ENCODE results near the gene MBOAT7.

Gene MBOAT7

DNA sequence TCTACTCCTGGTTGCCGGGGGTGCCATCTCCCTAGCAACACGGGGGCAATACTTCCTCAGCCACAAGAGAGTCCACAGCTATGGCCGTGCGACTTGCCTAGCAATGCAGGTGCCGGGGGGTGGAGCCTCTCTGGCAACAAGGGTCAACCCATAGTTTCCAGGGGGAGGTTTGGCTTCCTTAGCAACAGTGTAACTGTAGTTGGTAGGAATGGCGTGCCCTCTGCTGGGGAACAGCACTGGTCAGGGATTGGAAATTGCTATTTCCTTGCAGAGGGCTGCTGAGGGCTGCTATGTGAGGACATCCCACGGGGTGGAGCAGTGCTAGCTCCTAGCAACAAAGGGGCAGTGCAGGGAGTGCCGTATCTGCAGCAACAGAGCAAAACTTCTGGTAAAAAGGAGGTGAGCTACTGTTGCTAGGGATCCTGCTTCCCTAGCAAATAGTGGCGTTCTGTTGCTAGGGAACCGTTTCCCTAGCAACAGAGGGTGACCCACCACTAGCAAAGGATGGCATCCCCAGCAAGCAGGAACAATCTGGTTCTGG lies 9.4 kb downstream of the MBOAT7 start:
- TF ChIP-seq, protein P1, sequence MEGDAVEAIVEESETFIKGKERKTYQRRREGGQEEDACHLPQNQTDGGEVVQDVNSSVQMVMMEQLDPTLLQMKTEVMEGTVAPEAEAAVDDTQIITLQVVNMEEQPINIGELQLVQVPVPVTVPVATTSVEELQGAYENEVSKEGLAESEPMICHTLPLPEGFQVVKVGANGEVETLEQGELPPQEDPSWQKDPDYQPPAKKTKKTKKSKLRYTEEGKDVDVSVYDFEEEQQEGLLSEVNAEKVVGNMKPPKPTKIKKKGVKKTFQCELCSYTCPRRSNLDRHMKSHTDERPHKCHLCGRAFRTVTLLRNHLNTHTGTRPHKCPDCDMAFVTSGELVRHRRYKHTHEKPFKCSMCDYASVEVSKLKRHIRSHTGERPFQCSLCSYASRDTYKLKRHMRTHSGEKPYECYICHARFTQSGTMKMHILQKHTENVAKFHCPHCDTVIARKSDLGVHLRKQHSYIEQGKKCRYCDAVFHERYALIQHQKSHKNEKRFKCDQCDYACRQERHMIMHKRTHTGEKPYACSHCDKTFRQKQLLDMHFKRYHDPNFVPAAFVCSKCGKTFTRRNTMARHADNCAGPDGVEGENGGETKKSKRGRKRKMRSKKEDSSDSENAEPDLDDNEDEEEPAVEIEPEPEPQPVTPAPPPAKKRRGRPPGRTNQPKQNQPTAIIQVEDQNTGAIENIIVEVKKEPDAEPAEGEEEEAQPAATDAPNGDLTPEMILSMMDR (IDR thresholded peaks at IDR 0.05; ENCODE audit: extremely low read depth, insufficient read depth, missing control alignments) = no peak
- DNase-seq (ENCODE audit: low spot score) = no peak
- in situ Hi-C loops (cut with MboI; ENCODE audit: low pct_unique_long_range_greater_than_20kb, low sequenced_read_pairs, unreplicated experiment) = no loop called here

DNA sequence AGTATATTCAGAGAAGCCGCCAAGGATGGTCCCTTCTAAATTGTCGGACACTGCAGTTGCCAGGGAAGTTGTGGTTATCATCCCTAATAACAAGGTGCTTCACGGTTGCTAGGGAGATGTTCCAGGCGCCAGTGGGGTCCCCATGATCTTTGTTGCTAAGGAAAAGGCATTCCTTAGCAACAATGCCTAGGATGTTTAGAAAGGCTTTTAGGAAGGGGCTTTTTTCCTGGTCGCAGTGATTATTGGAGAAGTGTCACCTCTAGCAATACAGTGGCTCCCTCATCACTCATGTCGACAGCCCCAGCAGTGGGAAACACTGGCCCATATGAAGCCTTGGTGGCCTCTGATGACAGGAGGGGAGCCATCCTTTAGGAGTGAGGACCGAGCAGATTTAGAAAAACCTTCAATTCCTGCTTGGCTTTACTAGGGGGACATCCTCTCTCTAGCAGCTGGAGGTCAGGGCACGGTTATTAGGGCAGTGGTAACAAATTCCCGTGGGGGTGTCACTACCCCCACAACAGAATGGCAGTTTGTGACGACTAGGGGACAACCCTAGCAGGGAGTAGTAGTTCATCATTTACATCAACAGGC lies 10.0 kb downstream of the MBOAT7 start:
- in situ Hi-C loops (cut with MboI; ENCODE audit: low pct_unique_long_range_greater_than_20kb, low sequenced_read_pairs, unreplicated experiment) = no loop called here
- TF ChIP-seq, protein P1 (IDR thresholded peaks at IDR 0.05; ENCODE audit: extremely low read depth, insufficient read depth, missing control alignments) = no peak
- DNase-seq (ENCODE audit: low spot score) = no peak

DNA sequence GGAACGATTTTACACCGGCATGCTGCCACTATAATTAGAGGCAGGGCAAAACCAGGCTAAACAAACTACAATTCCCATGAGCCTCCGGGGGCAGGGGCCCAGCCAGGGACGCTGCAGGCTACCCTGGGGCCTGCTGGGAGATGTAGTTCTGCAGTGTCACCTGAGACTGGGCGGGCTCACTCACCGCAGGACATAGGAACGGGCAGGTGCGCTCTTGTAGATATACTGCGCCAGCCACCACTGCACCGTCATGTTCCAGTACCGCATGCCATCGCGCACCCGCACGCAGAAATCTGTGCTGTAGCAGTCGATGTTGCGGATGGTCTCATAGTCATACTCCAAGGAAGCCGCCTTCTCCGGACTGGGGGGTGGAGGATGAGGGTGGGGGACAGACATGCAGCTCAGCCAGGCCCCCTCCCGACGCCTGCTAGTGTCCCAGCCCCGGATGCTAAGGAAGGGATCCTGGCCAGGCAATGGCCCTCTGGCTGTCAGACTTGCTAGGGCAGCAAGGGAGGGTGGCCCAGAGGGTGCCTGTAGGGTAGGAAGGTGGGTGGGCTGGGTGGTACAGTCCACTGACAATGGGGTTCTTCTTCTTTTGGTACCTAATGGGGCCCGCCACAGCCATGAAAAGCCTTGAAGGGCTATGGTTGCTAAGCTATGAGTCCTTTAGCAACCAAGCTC lies 10.7 kb downstream of the MBOAT7 start:
- no peak for DNase-seq (ENCODE audit: low spot score)
- in situ Hi-C loops (cut with MboI; ENCODE audit: low pct_unique_long_range_greater_than_20kb, low sequenced_read_pairs, unreplicated experiment) = no loop called here

DNA sequence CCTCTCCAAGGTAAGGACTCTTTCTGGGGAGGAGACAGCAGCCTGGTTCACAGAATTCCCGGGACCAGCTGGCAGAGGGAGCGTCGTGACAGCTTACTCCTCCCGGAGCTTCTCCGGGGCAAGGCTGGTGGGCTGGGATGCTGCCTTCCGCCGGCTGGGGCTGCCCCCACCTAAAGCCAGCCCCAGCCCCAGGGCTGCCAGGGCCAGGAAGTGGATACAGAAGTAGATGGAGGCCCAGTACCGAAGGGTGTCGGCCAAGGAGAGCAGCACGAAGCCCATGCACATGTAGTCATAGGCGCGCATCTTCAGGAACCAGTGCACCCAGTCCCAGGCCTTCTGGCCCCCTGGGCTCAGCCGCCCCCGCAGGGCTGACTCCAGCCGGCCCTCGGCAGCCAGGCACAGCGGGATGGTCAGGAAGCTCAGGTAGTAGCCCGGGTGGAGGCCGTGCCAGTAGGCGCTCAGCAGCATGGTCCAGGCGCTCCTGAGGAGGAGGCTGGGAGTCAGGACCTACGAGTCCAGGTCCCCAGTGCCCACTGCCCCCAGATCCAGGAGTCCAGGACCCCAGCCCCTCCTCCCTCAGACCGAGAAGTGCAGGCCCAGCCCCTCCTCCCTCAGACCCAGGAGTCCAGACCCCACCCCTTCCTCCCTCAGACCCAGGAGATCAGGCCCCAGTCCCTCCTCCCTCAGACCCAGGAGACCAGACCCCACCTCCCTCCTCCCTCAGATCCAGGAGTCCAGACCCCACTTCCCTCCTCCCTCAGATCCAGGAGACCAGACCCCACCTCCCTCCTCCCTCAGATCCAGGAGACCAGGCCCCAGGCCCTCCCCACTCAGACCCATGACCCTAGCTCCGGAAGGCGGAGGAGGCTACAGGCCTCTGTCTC lies 15.2 kb downstream of the MBOAT7 start:
- no peak for DNase-seq (ENCODE audit: low spot score)
- in situ Hi-C loops (cut with MboI; ENCODE audit: low pct_unique_long_range_greater_than_20kb, low sequenced_read_pairs, unreplicated experiment) = no loop called here
- TF ChIP-seq, protein P1 (IDR thresholded peaks at IDR 0.05; ENCODE audit: extremely low read depth, insufficient read depth, missing control alignments) = no peak

More for the DNA sequence above, 10.7 kb downstream of the MBOAT7 start:
- TF ChIP-seq, protein P1 (IDR thresholded peaks at IDR 0.05; ENCODE audit: extremely low read depth, insufficient read depth, missing control alignments) = no peak

DNA sequence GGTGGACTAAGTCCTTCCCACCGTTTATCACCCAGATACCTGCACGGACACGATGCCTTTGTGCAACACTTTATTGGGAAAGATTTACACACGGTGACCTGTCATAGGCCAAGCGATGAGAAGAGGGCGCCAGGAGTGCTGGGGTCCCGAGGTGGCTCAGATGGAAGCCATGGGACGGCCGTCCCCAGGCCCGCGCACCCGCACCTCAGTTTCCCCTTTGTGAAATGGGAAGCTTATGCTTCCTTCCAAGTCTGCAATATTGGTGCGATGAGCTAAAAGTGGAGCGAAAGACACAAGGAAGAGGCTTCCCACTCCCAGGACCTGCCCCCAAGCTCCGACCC lies 16.1 kb downstream of the MBOAT7 start:
- no peak for DNase-seq (ENCODE audit: low spot score)
- in situ Hi-C loops (cut with MboI; ENCODE audit: low pct_unique_long_range_greater_than_20kb, low sequenced_read_pairs, unreplicated experiment) = no loop called here
- TF ChIP-seq, protein P1 (IDR thresholded peaks at IDR 0.05; ENCODE audit: extremely low read depth, insufficient read depth, missing control alignments) = no peak

All from GM13977 (cell line).